ENCODE measurements around the gene IPO5. TPM values are rescaled to one million over a fixed set of nuclear protein-coding genes. Genes with fewer than 3 reads are reported as not detected.

Gene IPO5
- total and polyA plus RNA-seq, 2 of the 4 experiments (the other 2 are of a cell fraction): 89.2 to 270 TPM

GRCh38 chr13:98026457-98026857 is 73.0 kb downstream of the IPO5 start:
- CTCF ChIA-PET: no interaction called here
- H2AK5ac ChIP-seq (ENCODE audit: low read depth, low read length): peak overlapping the region; percentile 3; the same call in 1 of the 2 replicates
- H2BK120ac ChIP-seq (ENCODE audit: low read depth, low read length): no peak overlapping the region; the same call in 1 of the 2 replicates
- H3K27me3 ChIP-seq (ENCODE audit: control insufficient read depth, insufficient read depth, low read length): no peaks in the 10 kb centered on the region
- intact Hi-C loops (cut with micrococcal nuclease): loop anchor here (5.0 kb wide), 2 partner anchors 116 to 169 kb away; partner anchors contain the start of gene FARP1
- H3K4me1 ChIP-seq (ENCODE audit: control insufficient read depth, insufficient read depth, low read length): peaks cover 11% of the 10 kb centered on the region
- H3K14ac ChIP-seq (replicated peaks; ENCODE audit: low read depth, low read length): peak overlapping the region; percentile 43; the same call in 1 of the 2 replicates
- H4K91ac ChIP-seq (ENCODE audit: insufficient read depth, low read depth, low read length): peak overlapping the region; percentile 54; the same call in 1 of the 2 replicates
- peak overlapping the region; percentile 38; the same call in 1 of the 2 replicates for H4K5ac ChIP-seq (ENCODE audit: low read depth, low read length)
- peak overlapping the region; percentile 22; the same call in 1 of the 2 replicates for H3K18ac ChIP-seq (ENCODE audit: low read depth, low read length)
- BruUV-seq (replicated peaks): no TSS peak
- H2BK5ac ChIP-seq (ENCODE audit: low read depth, low read length, poor library complexity, severe bottlenecking): no peak overlapping the region
- H3K4me3 ChIP-seq (ENCODE audit: insufficient read depth, low read depth, low read length): no peak overlapping the region
- DNase-seq: peak; percentile 40
- peak overlapping the region; percentile 14; the same call in 1 of the 2 replicates for H2BK20ac ChIP-seq (ENCODE audit: low read depth, low read length)
- no peaks in the 10 kb centered on the region for H4K20me1 ChIP-seq (ENCODE audit: insufficient read depth, low read length)
- H3K36me3 ChIP-seq (ENCODE audit: control insufficient read depth, insufficient read depth, low read length): peaks cover 4% of the 10 kb centered on the region
- ATAC-seq (ENCODE audit: low read depth): peak; percentile 8; the same call in 1 of the 2 replicates
- H3K79me1 ChIP-seq (ENCODE audit: low read depth in 1 of 2, low read length in 2 of 2): peaks cover 0 to 16% of the 10 kb centered on the region in 2 experiments; a peak in 3 of 4 replicates
- TF ChIP-seq NFE2L2 (IDR thresholded peaks at IDR 0.05; ENCODE audit: low read depth, low read length): no peak
- TF ChIP-seq RCOR1 (IDR thresholded peaks at IDR 0.05; ENCODE audit: insufficient replicate concordance, low read length): no peak
- no peak for TF ChIP-seq RAD21 (IDR thresholded peaks at IDR 0.05; ENCODE audit: low read length)
- no peak for TF ChIP-seq POLR2A (IDR thresholded peaks at IDR 0.05; ENCODE audit: low read depth, low read length)
- TF ChIP-seq FOS (IDR thresholded peaks at IDR 0.05; ENCODE audit: low read depth, low read length): no peak
- TF ChIP-seq ELK1 (IDR thresholded peaks at IDR 0.05; ENCODE audit: borderline replicate concordance, low read depth, low read length): no peak
- no peak for TF ChIP-seq BHLHE40 (IDR thresholded peaks at IDR 0.05; ENCODE audit: low read depth, low read length)
- no peak for TF ChIP-seq CEBPB (IDR thresholded peaks at IDR 0.05; ENCODE audit: low read depth, low read length)
- TF ChIP-seq RFX5 (IDR thresholded peaks at IDR 0.05; ENCODE audit: low read depth, low read length): no peak
- no peak for TF ChIP-seq MAFK (IDR thresholded peaks at IDR 0.05; ENCODE audit: low read depth, low read length)
- no peak for TF ChIP-seq CHD1 (IDR thresholded peaks at IDR 0.05; ENCODE audit: low read depth, low read length)
- no peak overlapping the region for H2AK9ac ChIP-seq (replicated peaks; ENCODE audit: low read depth, low read length, poor library complexity)
- H3K4ac ChIP-seq (ENCODE audit: low read depth, low read length): no peak overlapping the region
- in situ Hi-C loops (cut with MboI; ENCODE audit: low sequenced_read_pairs): no loop called here
- no peak overlapping the region for H2BK15ac ChIP-seq (ENCODE audit: low read depth, low read length)
- WGBS, 2 experiments (ENCODE audit: extremely low coverage in 2 of 2, insufficient read length in 1 of 2): 50% methylated on average over 1 of the region's 3 CpGs; no CpG with 5 or more reads in 1 of the 2 experiments
- 0 out of 4 replicates have a peak overlapping the region, but pooled peaks of 1 of the 2 experiments have one; percentile 24 for H4K8ac ChIP-seq (ENCODE audit: low read depth in 2 of 2, low read length in 2 of 2)
- H3K27ac ChIP-seq (ENCODE audit: insufficient read depth, low read length): no peak overlapping the region
- POLR2A ChIA-PET (ENCODE audit: unreplicated experiment): no interaction called here
- no peak overlapping the region for H2AFZ ChIP-seq (replicated peaks; ENCODE audit: low read length, poor library complexity)
- dilution Hi-C loops (cut with HindIII; ENCODE audit: low sequenced_read_pairs, unreplicated experiment): no loop called here
- H3K9me3 ChIP-seq (ENCODE audit: control insufficient read depth, insufficient read depth, low read length): no peaks in the 10 kb centered on the region
- no peak overlapping the region for H3K9ac ChIP-seq (ENCODE audit: low read depth, low read length)
- no peak overlapping the region for H3K4me2 ChIP-seq (ENCODE audit: low read depth, low read length)
- no peak overlapping the region for H3K56ac ChIP-seq (ENCODE audit: extremely low read depth, insufficient read depth, low read length)
- peak overlapping the region; percentile 3; the same call in 1 of the 2 replicates for H3K23ac ChIP-seq (ENCODE audit: low read depth, low read length)
- H3K9me1 ChIP-seq (ENCODE audit: insufficient read depth, low read length): peaks cover 7% of the 10 kb centered on the region

Data from IMR-90 (cell line).